ENCODE measurements around the gene TSPAN9. TPM values are rescaled to one million over a fixed set of nuclear protein-coding genes. Genes with fewer than 3 reads are reported as not detected.

The TSPAN9 gene
- total and polyA plus RNA-seq, 2 of the 4 experiments (the other 2 are of a cell fraction), result 17.7 to 39.1 TPM

DNA sequence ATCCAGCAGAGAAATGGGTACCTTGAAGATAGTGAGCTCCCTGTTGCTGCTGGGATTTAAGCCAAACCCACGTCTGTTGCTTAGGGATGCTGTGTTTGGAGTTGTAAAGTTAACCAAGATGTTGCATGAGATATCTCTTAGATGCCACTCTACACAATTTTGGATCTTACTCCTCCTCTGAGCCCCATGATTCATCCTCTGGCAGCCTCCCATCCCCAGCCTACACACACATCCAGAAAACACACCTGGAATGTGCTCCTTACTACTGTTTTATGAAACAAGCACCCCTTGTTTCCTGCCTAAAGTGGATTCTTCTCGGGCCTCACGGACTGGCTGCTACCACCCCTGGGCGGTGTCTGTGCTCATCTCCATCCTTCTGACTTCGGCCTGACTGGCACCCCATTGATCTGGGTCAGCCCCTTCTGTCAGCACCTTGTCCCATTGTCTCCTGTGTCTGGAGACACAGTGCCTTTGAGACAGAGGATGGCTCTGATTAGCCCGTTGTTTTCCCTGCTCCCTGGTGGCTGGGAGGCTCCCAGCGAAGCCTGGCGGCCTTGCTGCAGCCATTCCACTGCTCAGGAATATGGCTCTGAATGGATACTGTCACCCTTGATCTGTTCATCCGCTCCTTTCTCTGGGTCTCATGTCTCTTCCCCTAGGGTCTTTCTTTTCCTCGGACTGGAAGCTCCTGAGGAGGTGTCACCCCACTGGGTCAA is 24.3 kb downstream of the TSPAN9 start:
- ATAC-seq (ENCODE audit: low read depth) (no peak), DNase-seq (peak; percentile 57)
- Histone ChIP-seq H3K4ac (ENCODE audit: low read depth, low read length) (no peak overlapping the region), H4K91ac (ENCODE audit: insufficient read depth, low read depth, low read length) (no peak overlapping the region), H3K9me3 (ENCODE audit: control insufficient read depth, insufficient read depth, low read length) (no peaks in the 10 kb centered on the region), H4K8ac (ENCODE audit: low read depth in 2 of 2, low read length in 2 of 2) (no peak overlapping the region), H3K27ac (ENCODE audit: insufficient read depth, low read length) (no peak overlapping the region), H3K4me3 (ENCODE audit: insufficient read depth, low read depth, low read length) (no peak overlapping the region), H2BK5ac (ENCODE audit: low read depth, low read length, poor library complexity, severe bottlenecking) (no peak overlapping the region), H3K18ac (ENCODE audit: low read depth, low read length) (no peak overlapping the region), H3K14ac (replicated peaks; ENCODE audit: low read depth, low read length) (no peak overlapping the region), H2AK9ac (replicated peaks; ENCODE audit: low read depth, low read length, poor library complexity) (peak overlapping the region; percentile 37), H2BK20ac (ENCODE audit: low read depth, low read length) (no peak overlapping the region), H2BK15ac (ENCODE audit: low read depth, low read length) (no peak overlapping the region), H3K56ac (ENCODE audit: extremely low read depth, insufficient read depth, low read length) (no peak overlapping the region), H3K4me2 (ENCODE audit: low read depth, low read length) (no peak overlapping the region), H4K20me1 (ENCODE audit: insufficient read depth, low read length) (peaks cover 23% of the 10 kb centered on the region; the same call in 1 of the 2 replicates), H3K36me3 (ENCODE audit: control insufficient read depth, insufficient read depth, low read length) (no peaks in the 10 kb centered on the region), H3K9me1 (ENCODE audit: insufficient read depth, low read length) (peaks cover 27% of the 10 kb centered on the region), H3K4me1 (ENCODE audit: control insufficient read depth, insufficient read depth, low read length) (peaks cover 20% of the 10 kb centered on the region), H3K9ac (ENCODE audit: low read depth, low read length) (no peak overlapping the region), H3K23ac (ENCODE audit: low read depth, low read length) (peak overlapping the region; percentile 32; the same call in 1 of the 2 replicates), H3K79me1 (ENCODE audit: low read depth in 1 of 2, low read length in 2 of 2) (peaks cover 0 to 53% of the 10 kb centered on the region in 2 experiments; a peak in 2 of 4 replicates), H2BK120ac (ENCODE audit: low read depth, low read length) (no peak overlapping the region), H2AFZ (replicated peaks; ENCODE audit: low read length, poor library complexity) (no peak overlapping the region), H2AK5ac (ENCODE audit: low read depth, low read length) (no peak overlapping the region), H3K27me3 (ENCODE audit: control insufficient read depth, insufficient read depth, low read length) (no peaks in the 10 kb centered on the region), H4K5ac (ENCODE audit: low read depth, low read length) (no peak overlapping the region)
- intact Hi-C loops (cut with micrococcal nuclease) (no loop called here), dilution Hi-C loops (cut with HindIII; ENCODE audit: low sequenced_read_pairs, unreplicated experiment) (no loop called here), in situ Hi-C loops (cut with MboI; ENCODE audit: low sequenced_read_pairs) (no loop called here)
- 89% methylated on average over 6 of the region's 10 CpGs; no CpG with 5 or more reads in 1 of the 2 experiments for WGBS, 2 experiments (ENCODE audit: extremely low coverage in 2 of 2, insufficient read length in 1 of 2)
- TF ChIP-seq, protein P1, sequence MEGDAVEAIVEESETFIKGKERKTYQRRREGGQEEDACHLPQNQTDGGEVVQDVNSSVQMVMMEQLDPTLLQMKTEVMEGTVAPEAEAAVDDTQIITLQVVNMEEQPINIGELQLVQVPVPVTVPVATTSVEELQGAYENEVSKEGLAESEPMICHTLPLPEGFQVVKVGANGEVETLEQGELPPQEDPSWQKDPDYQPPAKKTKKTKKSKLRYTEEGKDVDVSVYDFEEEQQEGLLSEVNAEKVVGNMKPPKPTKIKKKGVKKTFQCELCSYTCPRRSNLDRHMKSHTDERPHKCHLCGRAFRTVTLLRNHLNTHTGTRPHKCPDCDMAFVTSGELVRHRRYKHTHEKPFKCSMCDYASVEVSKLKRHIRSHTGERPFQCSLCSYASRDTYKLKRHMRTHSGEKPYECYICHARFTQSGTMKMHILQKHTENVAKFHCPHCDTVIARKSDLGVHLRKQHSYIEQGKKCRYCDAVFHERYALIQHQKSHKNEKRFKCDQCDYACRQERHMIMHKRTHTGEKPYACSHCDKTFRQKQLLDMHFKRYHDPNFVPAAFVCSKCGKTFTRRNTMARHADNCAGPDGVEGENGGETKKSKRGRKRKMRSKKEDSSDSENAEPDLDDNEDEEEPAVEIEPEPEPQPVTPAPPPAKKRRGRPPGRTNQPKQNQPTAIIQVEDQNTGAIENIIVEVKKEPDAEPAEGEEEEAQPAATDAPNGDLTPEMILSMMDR (conservative IDR thresholded peaks at IDR 0.05; ENCODE audit: low read depth, low read length), result no peak
- no peak for TF ChIP-seq POLR2A (IDR thresholded peaks at IDR 0.05; ENCODE audit: low read depth, low read length)
- TF ChIP-seq MXI1 (IDR thresholded peaks at IDR 0.05; ENCODE audit: borderline replicate concordance, low read depth, low read length), result no peak
- no peak for TF ChIP-seq CHD1 (IDR thresholded peaks at IDR 0.05; ENCODE audit: low read depth, low read length)
- CTCF ChIA-PET, result no interaction called here
- BruUV-seq (replicated peaks), result no TSS peak
- POLR2A ChIA-PET (ENCODE audit: unreplicated experiment), result no interaction called here
